T-helper 2 cell (primary cell): ENCODE results near the gene SORL1-AS1.

Experiments
- DNase-seq, 5 experiments: peaks; one replicate each; pipeline versions ENCODE4 v3.0.0 to v3.0.0-alpha.2; 2012 to 2022

The SORL1-AS1 gene

DNA sequence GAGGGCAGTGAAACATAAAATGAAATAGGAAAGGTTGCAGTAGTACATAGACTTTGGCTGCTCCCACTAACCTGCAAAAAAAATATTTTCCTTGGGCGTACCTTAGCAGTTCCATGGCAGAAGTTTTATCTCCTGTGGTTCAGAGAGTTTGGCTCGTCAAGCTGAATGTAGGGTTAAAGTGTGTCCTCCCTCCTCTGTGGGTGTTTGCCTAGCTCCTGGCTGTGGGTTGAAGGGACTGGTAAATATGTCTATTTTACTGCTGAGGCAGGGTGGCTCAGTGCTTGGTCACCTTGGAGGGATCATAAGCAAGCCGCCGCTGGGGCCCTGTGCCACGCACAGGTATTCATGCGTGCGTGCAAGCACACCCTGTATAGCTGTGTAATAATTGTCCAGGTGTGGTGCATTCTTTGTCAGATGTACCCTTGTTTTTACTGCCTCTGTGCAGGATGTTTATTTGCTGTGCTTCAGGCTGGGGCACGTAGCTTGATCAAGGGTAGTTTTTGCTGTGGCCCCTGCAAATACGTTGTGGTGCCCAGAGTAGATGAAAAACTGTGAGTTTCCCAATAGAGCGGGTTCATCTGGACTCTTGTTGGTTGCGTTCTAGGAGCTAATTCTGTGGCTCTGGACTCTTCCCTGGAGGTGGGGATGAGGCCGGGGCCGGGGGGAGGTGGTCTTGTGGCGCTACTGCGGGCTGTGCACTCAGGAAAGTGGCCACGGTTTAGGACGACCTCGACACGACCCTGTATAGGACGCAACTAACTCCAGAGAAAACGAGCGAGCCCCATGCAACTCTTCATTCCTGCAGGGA, 1.4 kb downstream of the SORL1-AS1 start:
- DNase-seq, result peak in 1 of 5 experiments; percentile 69

DNA sequence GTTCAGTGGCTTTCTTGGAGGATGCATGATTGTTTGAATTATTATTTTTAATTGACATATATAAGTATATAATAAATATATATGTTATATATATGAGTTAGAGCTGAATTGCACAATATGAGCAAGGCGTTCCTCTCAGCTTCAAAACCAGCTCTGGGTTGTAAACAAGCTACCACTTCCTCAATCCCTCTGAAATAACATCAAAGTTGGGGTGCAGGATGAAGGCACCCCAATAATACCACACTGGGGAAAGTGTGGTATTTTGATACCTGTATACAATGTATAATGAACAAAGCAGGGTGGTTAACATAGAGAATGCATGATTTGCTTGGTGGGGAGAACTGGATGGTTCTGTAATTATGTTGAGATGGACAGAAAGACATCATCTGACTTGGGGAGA, 2.4 kb downstream of the SORL1-AS1 start:
- peak in 2 of 5 experiments; percentile 35 to 69 for DNase-seq

DNA sequence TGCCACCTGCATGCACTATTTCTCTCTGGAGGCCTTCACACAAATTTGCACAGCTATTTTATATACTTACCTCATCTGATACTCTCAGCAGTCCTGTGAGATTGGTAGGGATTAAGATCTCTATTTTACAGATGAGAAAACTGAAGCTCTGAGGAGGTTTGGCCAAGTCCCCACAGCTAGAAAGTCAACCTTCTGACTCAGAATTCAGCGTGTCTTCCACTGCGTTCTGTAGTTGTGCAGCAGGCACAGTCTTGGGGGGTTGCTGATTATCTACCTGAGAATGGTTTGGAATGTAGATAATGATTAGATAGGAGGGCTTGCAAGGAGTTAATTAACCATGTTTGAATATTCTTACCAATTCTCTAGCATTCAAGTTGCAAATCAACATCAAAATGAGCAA, 3.1 kb downstream of the SORL1-AS1 start:
- DNase-seq, result peak in 1 of 5 experiments; percentile 68

DNA sequence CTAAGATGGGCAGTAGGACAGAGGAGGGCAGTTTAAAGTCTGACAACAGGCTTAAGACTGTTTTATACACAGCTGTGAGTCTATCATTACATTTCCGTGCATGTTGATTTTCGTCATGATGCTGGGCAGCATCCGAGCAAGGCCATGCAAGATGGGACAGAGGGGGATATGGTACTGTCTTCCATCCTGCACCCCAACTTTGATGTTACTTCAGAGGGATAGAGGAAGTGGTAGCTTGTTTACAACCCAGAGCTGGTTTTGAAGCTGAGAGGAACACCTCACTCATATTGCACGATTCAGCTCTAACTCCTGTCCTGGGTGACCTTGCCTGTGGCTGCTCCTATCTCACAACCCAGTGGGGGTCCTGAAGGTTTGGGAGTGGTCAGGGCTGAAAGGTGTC, 3.6 kb downstream of the SORL1-AS1 start:
- DNase-seq, result peak in 2 of 5 experiments; percentile 13 to 72

DNA sequence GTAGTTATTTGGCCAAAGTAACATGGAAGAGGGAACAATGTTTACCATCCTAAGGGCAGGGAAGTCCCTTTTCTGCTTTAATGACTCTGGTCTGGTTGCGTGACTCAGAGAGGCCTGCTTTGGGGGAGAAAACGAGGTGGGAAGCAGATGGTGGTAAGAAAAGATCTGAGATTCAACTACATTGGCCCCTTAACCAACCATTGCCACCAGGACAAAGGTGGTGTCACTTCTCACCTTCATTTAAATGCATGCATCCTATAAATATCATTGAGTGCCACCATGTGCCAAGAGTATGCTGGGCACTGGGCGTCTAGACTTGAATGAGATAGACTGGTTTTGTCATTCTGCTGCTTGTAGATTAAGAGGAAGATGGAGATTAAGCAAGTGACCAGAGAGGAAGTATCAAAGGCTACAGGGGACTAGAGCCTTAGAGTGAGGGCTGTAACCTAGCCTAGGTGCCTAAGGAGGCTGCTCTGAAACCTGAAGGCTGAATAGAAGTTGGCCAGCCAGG, 4.3 kb downstream of the SORL1-AS1 start:
- DNase-seq, result no peak

DNA sequence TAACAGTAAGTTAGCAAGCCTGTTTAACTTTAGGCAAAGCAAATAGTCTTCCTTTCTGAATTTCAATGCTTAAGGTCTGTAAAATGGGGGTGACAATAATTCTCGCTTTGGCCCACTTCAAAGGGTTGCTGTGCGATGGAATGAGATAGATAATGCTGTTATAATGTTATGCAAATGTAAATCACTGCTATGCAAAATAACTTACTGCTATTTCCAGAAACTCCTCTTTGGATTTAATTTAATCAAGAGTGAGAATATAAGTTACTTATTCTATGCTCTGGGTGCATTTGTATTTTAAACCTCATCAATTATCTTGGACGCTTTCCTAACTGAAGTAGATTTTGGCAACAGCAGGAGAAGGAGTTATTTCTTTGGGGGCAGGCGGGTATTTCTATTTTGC, 4.8 kb downstream of the SORL1-AS1 start:
- DNase-seq, result no peak

DNA sequence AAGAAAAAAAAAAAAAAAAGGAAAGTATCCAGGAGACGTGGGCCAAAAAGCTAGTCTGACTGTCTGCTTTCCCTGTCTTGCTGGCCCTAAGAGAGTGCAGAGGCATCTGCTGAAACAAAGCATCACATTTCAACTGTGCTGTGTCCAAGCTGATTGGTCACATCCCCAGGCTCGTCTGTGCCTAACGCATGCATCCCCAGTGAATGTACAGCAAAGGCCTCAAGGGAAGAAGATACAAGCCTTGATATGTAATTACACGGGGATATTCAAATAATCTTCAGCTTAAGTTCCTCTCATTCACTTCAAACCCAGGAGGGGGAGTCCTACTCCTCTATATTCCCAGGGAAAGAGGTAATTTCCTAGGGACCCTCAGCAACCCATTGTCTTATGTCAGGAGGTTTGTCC, 6.0 kb downstream of the SORL1-AS1 start:
- no peak for DNase-seq

DNA sequence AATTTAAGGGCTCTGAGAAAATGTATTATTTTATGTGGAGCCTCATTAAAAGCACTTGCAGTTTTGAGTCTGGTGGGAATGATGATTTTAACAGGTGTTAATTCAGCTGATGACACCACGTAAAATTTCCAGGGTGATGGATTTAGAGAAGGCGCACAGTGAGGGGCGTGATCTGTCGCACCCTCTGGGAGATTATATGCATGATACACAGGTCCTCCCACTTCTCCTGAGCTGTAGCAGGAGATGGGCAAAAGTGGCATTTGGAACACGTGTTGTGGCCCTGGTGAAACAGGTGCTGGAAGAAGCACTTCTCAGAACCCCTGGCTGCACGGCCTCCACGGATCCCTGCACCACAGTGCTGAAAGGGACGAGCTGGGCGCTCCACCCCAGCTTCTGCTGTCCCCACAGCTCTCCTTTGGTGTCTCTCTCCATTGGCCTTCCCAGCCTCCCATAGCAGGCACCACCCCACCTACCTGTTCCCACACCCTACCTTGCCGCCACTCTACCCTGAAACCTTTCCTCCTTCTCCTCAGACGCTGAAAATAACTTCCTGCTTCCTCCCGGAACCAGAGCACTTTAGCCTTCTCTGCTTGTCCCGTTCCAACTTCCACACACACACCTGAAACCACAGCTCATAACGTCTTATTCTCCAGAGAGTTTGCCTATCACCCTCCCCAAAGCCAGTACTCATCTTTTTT, 7.5 kb downstream of the SORL1-AS1 start:
- DNase-seq, result no peak

DNA sequence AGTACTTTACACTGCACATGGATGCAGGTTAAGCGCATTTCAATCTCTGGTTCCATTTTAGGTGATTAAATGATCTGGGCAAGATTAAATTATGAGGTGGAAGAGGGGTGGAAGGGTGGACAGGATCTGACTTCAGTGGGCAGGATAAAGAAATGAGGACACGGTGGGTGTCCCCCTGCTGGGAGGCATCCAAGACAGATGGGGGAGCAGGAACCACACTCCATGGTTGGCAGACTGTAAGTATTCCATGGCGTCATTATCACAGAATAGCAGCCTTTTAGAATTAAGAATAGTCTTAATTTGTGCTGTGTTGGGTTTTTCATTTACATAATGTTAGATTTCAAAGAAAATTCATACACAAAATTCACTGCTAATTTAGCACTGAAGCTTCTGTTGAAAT, 8.2 kb downstream of the SORL1-AS1 start:
- no peak for DNase-seq

DNA sequence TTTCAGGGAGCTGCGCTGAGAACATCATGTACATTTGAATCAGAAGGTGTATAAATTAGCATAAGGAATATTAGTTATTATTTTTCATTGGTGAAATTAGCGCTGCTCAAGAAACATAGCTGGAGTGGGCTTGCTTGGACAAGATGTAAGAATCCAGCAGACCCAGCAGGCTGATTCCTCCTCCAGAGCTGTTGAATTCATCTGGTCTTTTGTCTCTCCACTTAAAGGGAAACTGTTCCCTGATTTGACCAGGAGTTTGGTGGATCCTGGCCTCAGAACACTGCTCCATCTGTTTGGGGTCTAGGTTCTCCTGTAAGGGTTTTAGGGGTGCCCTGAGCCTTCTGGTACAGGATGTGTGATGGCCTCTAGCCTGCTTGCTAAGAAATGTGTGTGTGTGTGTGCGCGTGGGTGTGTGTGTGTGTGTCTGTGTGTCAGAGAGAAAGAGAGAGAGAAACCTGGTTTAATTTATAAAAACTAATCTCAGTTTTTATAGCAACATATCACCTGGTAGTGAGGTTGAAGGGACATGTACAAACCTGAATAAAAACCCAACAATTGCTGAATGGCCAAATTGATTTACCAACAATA, 9.0 kb downstream of the SORL1-AS1 start:
- DNase-seq, result peak in 1 of 5 experiments; percentile 46

DNA sequence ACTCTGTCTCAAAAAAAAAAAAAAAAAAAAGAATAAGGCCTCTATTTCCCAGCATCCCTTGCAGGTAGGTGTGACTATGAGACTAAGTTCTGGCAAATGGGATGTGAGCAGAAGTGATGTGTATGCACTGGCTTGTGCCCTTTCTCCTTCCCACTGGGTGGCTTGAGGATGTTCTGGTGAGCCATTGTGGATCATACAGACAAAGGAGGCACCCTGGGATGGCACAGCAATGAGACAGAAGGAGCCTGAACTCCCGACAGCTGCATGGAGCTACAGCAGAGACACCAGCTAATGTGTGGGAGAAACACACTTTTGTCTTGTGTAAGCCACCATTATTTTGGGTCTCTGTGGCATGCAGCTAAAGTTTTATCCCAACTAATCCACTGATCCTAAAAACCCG, 11.2 kb downstream of the SORL1-AS1 start:
- no peak for DNase-seq

DNA sequence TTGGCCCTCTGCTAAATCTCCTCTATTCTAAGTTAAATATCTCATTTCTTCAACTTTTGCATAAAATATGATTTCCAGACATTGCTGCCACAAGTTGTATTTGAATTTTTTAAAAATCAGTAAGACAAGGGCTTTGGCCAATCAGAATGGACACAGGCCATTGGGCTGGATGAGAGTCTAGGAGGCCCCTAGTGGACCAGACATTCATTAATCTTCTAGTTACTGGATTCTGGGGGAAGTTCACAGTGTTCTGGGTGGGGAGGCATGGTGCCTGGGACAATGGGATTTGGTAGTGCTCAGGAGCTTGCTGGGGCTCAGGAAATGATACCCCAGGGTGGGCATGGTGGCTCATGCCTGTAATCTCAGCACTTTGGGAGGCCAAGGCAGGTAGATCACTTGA, 13.0 kb downstream of the SORL1-AS1 start:
- no peak for DNase-seq

DNA sequence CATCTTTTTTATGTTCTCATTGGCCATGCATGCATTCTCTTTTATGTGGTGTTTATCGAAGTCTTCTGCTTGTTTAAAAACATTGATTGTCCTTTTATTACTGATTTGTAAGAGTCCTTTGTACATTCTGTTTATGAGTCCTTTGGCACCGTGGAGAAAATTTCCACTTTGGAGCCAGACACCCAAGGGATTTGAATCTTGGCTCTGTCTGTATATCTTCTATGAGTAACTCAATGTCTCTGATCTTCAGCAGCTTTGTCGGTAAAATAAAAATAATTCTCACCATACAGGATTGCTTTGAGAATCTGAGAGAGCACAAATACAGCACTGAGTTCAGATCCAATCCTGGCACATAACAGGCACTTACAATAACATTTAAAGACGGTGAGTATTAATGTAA, 13.4 kb downstream of the SORL1-AS1 start:
- DNase-seq, result no peak

DNA sequence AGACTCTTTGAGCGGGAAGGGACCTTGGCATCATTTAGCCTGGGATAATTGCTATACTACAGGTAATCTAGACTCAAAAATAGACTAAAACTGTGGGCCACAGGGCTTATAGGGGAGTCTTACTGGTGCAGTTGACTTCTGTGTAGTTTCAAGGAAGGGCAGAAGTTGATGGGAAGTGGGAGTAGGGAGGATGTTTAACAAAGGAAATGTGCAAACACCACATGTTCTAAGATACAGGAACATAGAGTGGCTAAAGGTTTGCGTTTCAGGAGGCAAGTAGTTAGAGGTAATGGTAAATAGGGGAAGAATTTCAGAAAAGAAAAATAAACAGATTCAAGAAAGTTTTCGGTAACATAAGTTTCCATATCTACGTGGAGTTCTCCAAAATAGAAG, 15.1 kb downstream of the SORL1-AS1 start:
- no peak for DNase-seq

DNA sequence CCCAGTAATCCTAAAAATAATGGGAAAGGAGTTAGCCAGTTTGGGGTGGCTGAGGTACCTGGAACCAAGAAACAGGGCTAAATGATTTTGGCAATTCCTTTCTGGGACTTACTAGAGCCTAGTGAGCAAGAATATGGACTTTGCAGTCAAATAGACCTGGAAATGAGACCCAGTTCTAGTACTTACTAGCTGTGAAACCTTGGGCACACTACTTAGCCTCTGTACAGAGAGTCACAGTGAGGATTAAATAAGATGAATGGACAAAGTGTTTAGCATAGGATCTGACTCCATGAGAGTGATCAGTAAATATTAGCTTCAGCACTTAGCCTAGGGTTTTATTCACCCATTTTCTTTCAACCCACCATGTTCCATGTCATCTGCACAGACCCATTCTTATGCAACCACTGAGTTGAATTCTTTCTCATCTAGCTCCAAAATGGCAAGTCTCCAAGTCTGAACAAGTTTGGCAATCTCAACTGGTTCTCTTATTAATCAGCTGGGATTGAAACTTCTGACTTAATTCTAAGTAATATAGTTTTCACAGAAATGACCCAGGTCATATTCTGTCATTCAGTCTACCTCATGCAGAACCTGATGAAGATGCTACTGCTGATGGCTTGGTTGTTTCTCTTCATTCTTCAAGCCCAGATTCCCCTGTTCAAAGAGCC, 15.6 kb downstream of the SORL1-AS1 start:
- no peak for DNase-seq

DNA sequence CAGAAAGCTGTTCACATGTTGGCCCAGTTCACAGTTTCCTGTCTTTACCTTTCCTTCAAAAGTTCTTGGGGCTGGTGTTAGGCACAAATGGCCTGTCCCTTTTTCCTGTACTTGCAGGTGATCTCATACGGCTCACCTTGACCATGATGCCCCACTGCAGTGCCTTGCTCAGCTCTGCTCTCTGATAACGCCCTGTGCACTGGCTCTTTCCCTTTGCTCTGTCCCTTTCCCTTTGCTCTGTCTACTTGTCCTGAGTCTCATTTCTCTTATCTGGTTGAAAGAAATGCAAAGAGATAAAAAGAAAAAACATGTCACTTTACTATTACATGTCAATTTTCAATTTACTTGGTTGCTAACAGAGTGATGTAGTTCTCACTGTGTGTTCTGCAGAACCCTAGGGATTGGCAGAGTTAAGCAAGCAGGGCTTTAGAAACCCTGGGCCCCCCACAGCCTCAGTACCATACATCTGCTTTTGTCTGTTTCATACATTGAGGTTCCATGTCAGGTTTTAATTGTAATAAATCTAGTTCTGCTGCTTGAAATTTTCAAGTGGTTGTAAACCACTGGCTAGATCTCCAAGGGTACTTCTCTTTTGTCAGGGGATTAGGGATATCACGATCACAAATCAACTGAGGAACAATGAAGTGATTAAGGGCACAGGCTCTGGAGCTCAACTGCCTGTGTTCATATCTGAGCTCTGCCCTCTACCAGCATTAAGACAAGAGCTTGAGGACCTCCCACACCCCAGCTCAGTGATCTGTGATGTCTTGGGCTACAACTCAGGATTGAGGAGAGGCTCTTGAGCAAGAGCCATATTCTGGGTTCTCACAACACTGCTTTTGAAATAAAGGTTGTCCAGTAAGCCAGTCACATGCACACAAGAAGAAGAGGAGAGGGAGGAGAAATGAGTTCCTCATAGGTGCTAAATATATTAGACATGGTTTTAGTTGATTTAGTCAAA, 16.9 kb downstream of the SORL1-AS1 start:
- DNase-seq, result no peak

DNA sequence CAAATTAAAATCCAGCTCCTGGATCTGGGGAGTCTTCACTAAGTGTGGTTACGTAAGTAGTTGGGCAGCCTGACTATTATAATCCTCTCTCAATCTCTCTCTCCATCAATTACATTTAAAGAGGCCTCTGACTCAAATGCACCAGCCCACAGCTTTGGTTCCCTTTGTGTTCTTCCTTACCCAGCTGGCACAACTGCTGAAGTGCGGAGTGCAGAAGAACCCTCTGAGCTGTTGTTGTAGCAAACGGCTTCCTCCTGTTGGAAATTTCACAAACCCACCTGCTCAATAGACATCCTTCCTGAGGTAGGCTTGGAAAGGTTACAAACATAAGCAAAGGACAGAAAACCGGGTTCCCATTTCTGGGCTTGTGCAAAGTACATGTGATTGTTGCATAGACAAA, 17.6 kb downstream of the SORL1-AS1 start:
- DNase-seq, result no peak

DNA sequence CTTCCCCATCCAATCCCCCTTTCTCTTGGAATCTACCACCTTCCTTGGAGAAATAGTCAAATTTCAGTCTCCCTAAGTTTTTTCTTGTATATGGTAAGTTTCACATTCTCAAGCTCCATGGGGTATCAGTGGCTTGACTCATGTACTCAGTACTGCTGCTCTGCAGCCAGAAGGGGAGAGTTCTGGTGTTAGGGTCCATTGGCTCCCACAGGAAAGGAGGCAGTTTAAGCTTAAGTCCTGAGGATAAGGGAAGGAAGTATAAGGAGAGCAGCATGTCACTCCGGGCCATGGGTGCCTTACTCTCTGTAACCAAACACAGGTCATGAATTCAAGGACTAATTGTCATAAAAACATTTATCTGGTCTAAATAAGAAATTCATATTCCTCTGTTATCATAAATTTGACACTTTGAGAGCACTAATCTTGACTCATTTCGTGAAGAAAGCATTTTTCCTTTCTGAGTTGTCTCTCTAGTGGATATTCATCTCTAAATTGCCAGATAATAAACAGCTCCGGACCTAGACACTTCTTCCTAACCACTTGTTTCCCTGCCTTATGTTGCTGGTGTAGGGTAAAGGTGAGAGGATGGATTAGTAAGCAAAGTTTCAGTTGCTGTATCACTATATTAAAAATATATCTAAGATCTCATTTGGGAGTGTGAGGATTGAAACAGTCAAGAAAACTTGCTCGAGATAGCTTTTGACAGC, 20.8 kb downstream of the SORL1-AS1 start:
- peak in 1 of 5 experiments; percentile 69 for DNase-seq

DNA sequence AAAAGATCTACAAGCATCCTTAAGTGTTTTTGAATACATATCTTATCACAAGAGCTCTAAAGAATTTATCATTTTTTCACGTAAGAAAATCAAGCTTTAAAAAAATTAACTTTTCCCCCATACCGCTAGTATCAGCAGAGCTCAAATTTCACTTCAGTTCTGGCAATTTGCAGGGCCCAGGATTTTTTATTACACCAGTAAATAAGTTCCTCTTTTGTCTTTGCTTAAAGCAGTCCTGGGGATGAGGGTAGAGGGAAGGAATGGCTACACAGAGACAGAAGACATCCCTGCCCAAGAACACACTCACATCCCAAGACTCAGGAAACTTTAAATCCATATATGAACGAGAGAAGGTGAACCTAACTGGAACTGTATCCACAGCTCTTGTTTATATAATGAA, 23.2 kb downstream of the SORL1-AS1 start:
- DNase-seq, result no peak

DNA sequence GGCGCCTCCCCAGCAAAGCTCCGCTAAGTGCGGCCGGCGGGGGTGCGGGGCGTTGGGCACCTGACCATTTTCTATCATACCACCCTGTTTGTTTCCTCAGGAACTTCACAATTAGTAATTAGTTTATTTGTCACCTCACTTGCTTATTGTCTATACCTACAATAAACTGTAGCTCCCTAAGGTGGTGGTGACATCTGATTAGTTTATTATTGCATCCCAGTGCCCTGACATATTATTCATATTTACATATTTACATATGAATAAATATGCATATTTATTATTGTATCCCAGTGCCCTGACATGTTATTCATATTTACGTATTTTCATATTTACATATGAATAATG, 25.4 kb downstream of the SORL1-AS1 start:
- no peak for DNase-seq
